Measurements from ENCODE around the gene SLC41A1. TPM values are rescaled to one million over a fixed set of nuclear protein-coding genes. Genes with fewer than 3 reads are reported as not detected.
A peak's percentile ranks its signal among the peaks of the same experiment; 100 is the strongest.
"Not testable (repeated sequence)": the region's sequence is repeated elsewhere in the genome, so short reads cannot be mapped to it uniquely, and the experiment has no call there.

The SLC41A1 gene
- total RNA-seq, 4 donors from 2014 or later: 15.3 to 33.1 (median 25.1) TPM

- no peak for DNase-seq (ENCODE audit: low spot score)
- no peak for ATAC-seq (ENCODE audit: low FRiP score)
- no peak for TF ChIP-seq CTCF (IDR thresholded peaks at IDR 0.05)
Observed at GRCh38 chr1:205832326-205832751, 19.3 kb upstream of the SLC41A1 start.

GRCh38 chr1:205827623-205828022 lies 14.6 kb upstream of the SLC41A1 start:
- ATAC-seq (ENCODE audit: low FRiP score) (no peak), DNase-seq (ENCODE audit: low spot score) (no peak)
- no peak for TF ChIP-seq CTCF (IDR thresholded peaks at IDR 0.05)

GRCh38 chr1:205826995-205827394 lies 14.0 kb upstream of the SLC41A1 start:
- no peak for TF ChIP-seq CTCF (IDR thresholded peaks at IDR 0.05)
- DNase-seq (ENCODE audit: low spot score) (no peak), ATAC-seq (ENCODE audit: low FRiP score) (peak; percentile 60)

GRCh38 chr1:205826016-205826806 lies 13.2 kb upstream of the SLC41A1 start:
- ATAC-seq (ENCODE audit: low FRiP score): no peak
- TF ChIP-seq CTCF (IDR thresholded peaks at IDR 0.05): no peak
- no peak for DNase-seq (ENCODE audit: low spot score)

- no peak for TF ChIP-seq CTCF (IDR thresholded peaks at IDR 0.05)
- DNase-seq (ENCODE audit: low spot score) (no peak), ATAC-seq (ENCODE audit: low FRiP score) (no peak)
Observed at GRCh38 chr1:205824180-205824579, 11.2 kb upstream of the SLC41A1 start.

GRCh38 chr1:205823260-205823659 lies 10.3 kb upstream of the SLC41A1 start:
- ATAC-seq (ENCODE audit: low FRiP score); DNase-seq (ENCODE audit: low spot score): not testable (repeated sequence)

GRCh38 chr1:205822397-205822796 lies 9.4 kb upstream of the SLC41A1 start:
- ATAC-seq (ENCODE audit: low FRiP score) (no peak), DNase-seq (ENCODE audit: low spot score) (no peak)
- TF ChIP-seq CTCF (IDR thresholded peaks at IDR 0.05): no peak
